ENCODE data around the gene PROX1.

Gene PROX1

GRCh38 chr1:214018386-214019268 lies 30.9 kb downstream of the PROX1 start:
- H3K9me3 Mint-ChIP-seq: peaks cover 2% of the 10 kb centered on the region
- no peaks in the 10 kb centered on the region for H3K36me3 Mint-ChIP-seq
- ATAC-seq (no peak), DNase-seq (ENCODE audit: low spot score in 2 of 2) (no peak)
- no peaks in the 10 kb centered on the region for H3K4me1 Mint-ChIP-seq
- H3K27ac Mint-ChIP-seq: no peak overlapping the region
- H3K4me3 Mint-ChIP-seq: no peak overlapping the region

GRCh38 chr1:214019499-214019898 lies 31.7 kb downstream of the PROX1 start:
- ATAC-seq: no peak
- Mint-ChIP-seq H3K4me3 (no peak overlapping the region), H3K27ac (no peak overlapping the region), H3K36me3 (no peaks in the 10 kb centered on the region), H3K4me1 (no peaks in the 10 kb centered on the region), H3K9me3 (peaks cover 2% of the 10 kb centered on the region)
- DNase-seq (ENCODE audit: low spot score in 2 of 2): no peak

GRCh38 chr1:214021321-214021720 lies 33.5 kb downstream of the PROX1 start:
- DNase-seq (ENCODE audit: low spot score in 2 of 2): no peak
- no peak for ATAC-seq
- Mint-ChIP-seq H3K9me3 (no peaks in the 10 kb centered on the region), H3K4me3 (no peak overlapping the region), H3K4me1 (no peaks in the 10 kb centered on the region), H3K27ac (no peak overlapping the region), H3K36me3 (no peaks in the 10 kb centered on the region)

- no peaks in the 10 kb centered on the region for H3K9me3 Mint-ChIP-seq
- ATAC-seq (no peak), DNase-seq (ENCODE audit: low spot score in 2 of 2) (no peak)
- no peaks in the 10 kb centered on the region for H3K36me3 Mint-ChIP-seq
- H3K4me1 Mint-ChIP-seq: no peaks in the 10 kb centered on the region
- H3K4me3 Mint-ChIP-seq: no peak overlapping the region
- no peak overlapping the region for H3K27ac Mint-ChIP-seq
These were observed 34.5 kb downstream of the PROX1 start for GRCh38 chr1:214022229-214022791.

DNA sequence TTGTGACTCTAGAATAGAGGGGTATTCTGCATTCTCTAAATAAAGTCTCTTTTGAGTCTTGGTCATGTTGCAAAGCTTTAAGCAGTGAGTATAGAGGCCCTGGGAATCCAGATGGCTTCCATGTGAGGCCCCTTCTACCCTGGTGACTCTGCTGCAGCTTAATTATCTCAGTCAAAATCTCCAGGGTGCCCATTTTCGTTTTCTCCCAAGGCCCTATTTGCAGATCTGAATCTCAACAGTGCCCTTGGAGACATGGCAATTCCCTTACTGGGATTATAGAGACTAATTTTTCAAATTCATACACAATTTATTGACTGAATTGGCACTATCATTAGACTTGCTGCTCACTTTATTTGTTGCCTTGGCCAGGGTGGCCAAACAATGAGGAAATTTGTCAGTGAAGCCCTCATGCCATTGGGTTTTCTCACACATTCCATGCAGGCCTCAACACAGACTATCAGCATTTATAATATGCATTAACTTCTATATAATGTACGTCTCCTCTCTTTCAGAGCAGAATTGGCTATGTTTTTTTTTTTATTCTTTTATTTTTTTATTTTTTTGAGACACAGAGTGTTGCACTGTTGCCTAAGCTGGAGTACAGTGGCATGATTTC lies 35.1 kb downstream of the PROX1 start:
- Mint-ChIP-seq H3K4me1 (no peaks in the 10 kb centered on the region), H3K4me3 (no peak overlapping the region), H3K36me3 (no peaks in the 10 kb centered on the region), H3K27ac (no peak overlapping the region), H3K9me3 (no peaks in the 10 kb centered on the region)
- no peak for ATAC-seq
- no peak for DNase-seq (ENCODE audit: low spot score in 2 of 2)

DNA sequence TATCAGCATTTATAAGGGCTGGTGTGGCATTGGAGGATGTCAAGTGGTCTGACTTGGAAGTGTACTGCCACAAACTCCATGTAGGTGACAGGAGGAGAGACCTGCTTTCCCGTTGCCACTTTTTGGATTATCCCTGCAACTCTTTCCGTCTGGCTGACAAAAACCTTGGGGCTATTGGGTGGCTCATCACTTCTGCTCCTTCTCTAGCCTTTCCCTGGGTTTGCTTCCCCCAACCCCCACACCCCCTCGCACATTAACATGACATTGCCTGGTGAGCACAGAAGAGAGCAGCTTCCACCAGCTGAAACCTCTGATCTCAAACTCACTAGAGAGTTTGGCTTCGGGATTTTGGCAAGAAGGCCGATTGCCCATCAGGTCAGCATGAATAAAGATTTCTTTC lies 39.2 kb downstream of the PROX1 start:
- H3K36me3 Mint-ChIP-seq: no peaks in the 10 kb centered on the region
- H3K4me3 Mint-ChIP-seq: no peak overlapping the region
- no peak for DNase-seq (ENCODE audit: low spot score in 2 of 2)
- H3K9me3 Mint-ChIP-seq: no peaks in the 10 kb centered on the region
- H3K4me1 Mint-ChIP-seq: no peaks in the 10 kb centered on the region
- no peak for ATAC-seq
- H3K27ac Mint-ChIP-seq: no peak overlapping the region

GRCh38 chr1:214027498-214027897 lies 39.7 kb downstream of the PROX1 start:
- H3K4me3 Mint-ChIP-seq: no peak overlapping the region
- no peak overlapping the region for H3K27ac Mint-ChIP-seq
- no peaks in the 10 kb centered on the region for H3K36me3 Mint-ChIP-seq
- ATAC-seq (no peak), DNase-seq (ENCODE audit: low spot score in 2 of 2) (no peak)
- no peaks in the 10 kb centered on the region for H3K4me1 Mint-ChIP-seq
- H3K9me3 Mint-ChIP-seq: no peaks in the 10 kb centered on the region

DNA sequence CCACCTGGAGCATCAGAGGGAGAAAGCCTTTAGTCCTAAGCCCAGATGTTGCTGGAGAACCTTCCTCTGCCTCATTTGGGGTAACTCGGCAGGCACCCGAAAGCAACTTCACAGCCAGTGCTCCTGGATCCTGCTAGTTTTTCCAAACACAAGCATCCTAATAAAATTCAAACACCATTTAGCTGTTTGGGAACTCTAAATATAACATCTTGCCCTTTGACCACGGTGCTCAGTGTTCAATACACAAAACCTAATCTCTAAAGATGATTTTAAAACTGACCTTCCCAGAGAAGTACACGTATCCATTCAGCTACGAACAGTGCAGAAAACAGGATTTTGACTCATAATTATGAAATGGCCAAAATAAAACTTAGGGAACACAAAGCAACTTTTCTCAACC lies 40.3 kb downstream of the PROX1 start:
- DNase-seq (ENCODE audit: low spot score in 2 of 2) (no peak), ATAC-seq (no peak)
- Mint-ChIP-seq H3K36me3 (no peaks in the 10 kb centered on the region), H3K4me1 (no peaks in the 10 kb centered on the region), H3K27ac (no peak overlapping the region), H3K9me3 (no peaks in the 10 kb centered on the region), H3K4me3 (no peak overlapping the region)

GRCh38 chr1:214028649-214029406 lies 41.1 kb downstream of the PROX1 start:
- Mint-ChIP-seq H3K4me3 (no peak overlapping the region), H3K9me3 (no peaks in the 10 kb centered on the region), H3K4me1 (no peaks in the 10 kb centered on the region), H3K27ac (no peak overlapping the region), H3K36me3 (no peaks in the 10 kb centered on the region)
- ATAC-seq (no peak), DNase-seq (ENCODE audit: low spot score in 2 of 2) (no peak)

GRCh38 chr1:214029796-214030195 lies 42.0 kb downstream of the PROX1 start:
- Mint-ChIP-seq H3K27ac (no peak overlapping the region), H3K9me3 (no peaks in the 10 kb centered on the region), H3K4me1 (no peaks in the 10 kb centered on the region), H3K36me3 (no peaks in the 10 kb centered on the region), H3K4me3 (no peak overlapping the region)
- ATAC-seq: no peak
- DNase-seq (ENCODE audit: low spot score in 2 of 2): no peak

DNA sequence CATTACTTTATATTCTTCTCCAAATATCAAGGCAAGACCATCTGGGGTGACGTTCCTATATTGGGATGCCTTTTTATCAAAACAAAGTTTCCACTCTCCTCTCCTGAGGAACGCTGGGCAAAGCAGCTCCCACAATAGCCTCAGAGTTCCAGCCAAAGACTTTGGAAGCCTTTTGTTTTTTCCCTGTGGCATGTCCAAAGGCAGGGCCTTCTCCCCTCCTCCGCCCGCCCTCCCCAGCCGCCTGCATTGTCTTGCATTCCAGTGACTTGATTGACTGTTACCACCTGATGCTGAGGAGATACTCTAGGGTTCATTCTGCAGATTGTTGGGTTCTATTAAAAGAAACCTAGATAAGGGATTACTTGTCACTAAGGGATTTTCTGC lies 43.5 kb downstream of the PROX1 start:
- Mint-ChIP-seq H3K36me3 (no peaks in the 10 kb centered on the region), H3K4me3 (no peak overlapping the region), H3K9me3 (no peaks in the 10 kb centered on the region), H3K27ac (no peak overlapping the region), H3K4me1 (no peaks in the 10 kb centered on the region)
- no peak for ATAC-seq
- DNase-seq (ENCODE audit: low spot score in 2 of 2): no peak

DNA sequence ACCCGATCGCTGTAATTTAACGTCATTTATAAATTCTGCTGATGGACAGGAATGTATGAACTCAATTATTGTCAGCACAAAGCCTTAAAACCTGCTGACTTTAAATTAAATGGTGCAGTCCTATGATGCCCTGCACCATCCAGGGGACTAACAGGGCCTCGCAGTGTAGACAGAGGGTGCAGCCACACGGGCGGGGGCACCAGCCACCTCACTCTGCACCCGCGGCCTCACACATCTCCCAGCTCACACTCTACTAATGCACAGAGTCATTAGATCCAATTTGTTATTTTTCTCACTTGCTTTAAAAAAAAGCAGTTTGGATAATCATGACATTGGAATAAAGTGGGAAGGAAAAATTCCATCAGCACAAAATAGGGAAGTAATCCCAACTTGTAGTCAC lies 49.7 kb downstream of the PROX1 start:
- DNase-seq (ENCODE audit: low spot score in 2 of 2): no peak
- no peaks in the 10 kb centered on the region for H3K9me3 Mint-ChIP-seq
- H3K27ac Mint-ChIP-seq: no peak overlapping the region
- no peaks in the 10 kb centered on the region for H3K36me3 Mint-ChIP-seq
- ATAC-seq: no peak
- H3K4me1 Mint-ChIP-seq: no peaks in the 10 kb centered on the region
- no peak overlapping the region for H3K4me3 Mint-ChIP-seq

DNA sequence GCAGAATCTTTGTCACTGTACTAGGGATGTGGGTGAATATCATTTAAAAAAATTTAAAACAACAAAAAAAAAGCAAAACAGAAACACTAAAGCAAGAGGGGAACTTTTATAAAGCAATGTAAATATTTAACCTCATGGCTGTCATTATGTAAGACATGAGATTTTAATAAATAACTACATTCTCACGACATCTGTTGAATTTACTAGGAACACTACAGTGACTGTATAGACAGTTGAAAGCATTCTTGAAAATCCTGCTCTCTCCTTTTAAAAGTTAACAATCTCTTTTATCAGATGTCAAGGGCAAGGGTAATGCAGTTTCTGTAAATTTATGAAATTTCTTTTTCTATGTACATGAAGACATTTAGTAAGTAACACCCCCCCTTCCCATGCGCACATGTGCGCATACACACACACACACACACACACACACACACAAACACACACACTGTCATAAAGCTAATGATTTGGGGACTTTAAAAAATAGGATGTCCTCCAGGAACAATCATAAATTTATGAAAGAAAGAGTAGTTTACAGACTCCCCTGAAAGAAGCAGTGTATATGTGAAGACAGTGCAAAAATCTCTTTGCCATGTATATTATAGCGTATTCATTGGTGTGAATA lies 51.7 kb downstream of the PROX1 start:
- no peaks in the 10 kb centered on the region for H3K36me3 Mint-ChIP-seq
- ATAC-seq (no peak), DNase-seq (ENCODE audit: low spot score in 2 of 2) (no peak)
- no peaks in the 10 kb centered on the region for H3K9me3 Mint-ChIP-seq
- H3K4me3 Mint-ChIP-seq: no peak overlapping the region
- no peaks in the 10 kb centered on the region for H3K4me1 Mint-ChIP-seq
- no peak overlapping the region for H3K27ac Mint-ChIP-seq

DNA sequence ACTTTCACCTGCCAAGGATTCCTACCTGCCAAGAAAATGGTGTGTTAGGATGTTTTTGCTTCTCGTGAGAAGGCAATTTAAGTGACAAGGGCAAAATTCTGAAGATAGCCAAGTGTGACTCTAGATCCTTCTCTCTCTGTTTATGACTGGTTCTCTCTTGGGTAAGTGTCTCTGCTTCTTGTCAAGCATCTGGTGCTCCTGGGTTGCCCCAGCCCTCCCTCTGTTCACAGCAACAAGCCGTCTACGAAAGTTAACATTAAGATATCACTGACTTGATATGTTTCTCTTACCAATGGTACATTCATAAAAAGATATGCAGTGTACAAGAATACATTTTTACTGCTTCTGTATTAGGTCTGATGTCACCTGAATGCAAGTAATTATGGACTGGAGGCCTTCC lies 55.4 kb downstream of the PROX1 start:
- DNase-seq (ENCODE audit: low spot score in 2 of 2): no peak
- no peak overlapping the region for H3K4me3 Mint-ChIP-seq
- no peaks in the 10 kb centered on the region for H3K4me1 Mint-ChIP-seq
- H3K27ac Mint-ChIP-seq: no peak overlapping the region
- peaks cover 3% of the 10 kb centered on the region for H3K9me3 Mint-ChIP-seq
- no peaks in the 10 kb centered on the region for H3K36me3 Mint-ChIP-seq
- no peak for ATAC-seq
